Smooth muscle cell (in vitro differentiated cells): Measurements from ENCODE around the gene CHRNA3. TPM values are rescaled to one million over a fixed set of nuclear protein-coding genes. Genes with fewer than 3 reads are reported as not detected.

Experiments
- DNase-seq: peaks from one replicate; lab custom pipeline; 2025; ENCODE audit not compliant: unreplicated experiment; lab: John Stamatoyannopoulos, UW
- H2AFZ ChIP-seq: fragments of 200-600 bp; sonication (generic); 2 replicates; pipeline ENCODE4 v1.6.0; 2016; ENCODE audit warnings: antibody characterized with exemption, low read depth, mild to moderate bottlenecking
- H3F3A ChIP-seq: fragments of 200-600 bp; sonication (generic); 2 replicates; pipeline ENCODE4 v1.6.0; 2017; ENCODE audit warnings: antibody characterized with exemption, low read depth
- H3K27ac ChIP-seq: fragments of 200-600 bp; sonication (generic); 2 replicates; pipeline ENCODE4 v1.5.1; 2016; ENCODE audit warnings: low read depth, mild to moderate bottlenecking
- H3K27me3 ChIP-seq: fragments of 200-600 bp; sonication (generic); 2 replicates; pipeline ENCODE4 v1.6.1; 2016; ENCODE audit warnings: low read depth, mild to moderate bottlenecking
- H3K36me3 ChIP-seq: fragments of 200-600 bp; sonication (generic); 2 replicates; pipeline ENCODE4 v1.5.1; 2016; ENCODE audit warnings: low read depth
- H3K4me1 ChIP-seq: fragments of 200-600 bp; sonication (generic); 2 replicates; pipeline ENCODE4 v1.5.1; 2016; ENCODE audit warnings: low read depth
- H3K4me2 ChIP-seq: fragments of 200-600 bp; sonication (generic); 2 replicates; pipeline ENCODE4 v1.6.0; 2016; ENCODE audit warnings: mild to moderate bottlenecking
- H3K4me3 ChIP-seq: fragments of 200-600 bp; sonication (generic); 2 replicates; pipeline ENCODE4 v1.5.1; 2016; ENCODE audit warnings: mild to moderate bottlenecking
- H3K79me2 ChIP-seq: fragments of 200-600 bp; sonication (generic); 2 replicates; pipeline ENCODE4 v1.6.0; 2016; ENCODE audit warnings: low read depth, mild to moderate bottlenecking
- H3K9ac ChIP-seq: fragments of 200-600 bp; sonication (generic); 2 replicates; pipeline ENCODE4 v1.6.0; 2016; ENCODE audit warnings: low read depth
- H3K9me3 ChIP-seq: fragments of 200-600 bp; sonication (generic); replicated peaks from 2 replicates; pipeline ENCODE4 v1.5.1; 2016; ENCODE audit warnings: low read depth
- H4K20me1 ChIP-seq: fragments of 200-600 bp; sonication (generic); 2 replicates; pipeline ENCODE4 v1.6.0; 2016; ENCODE audit warnings: low read depth
- CTCF ChIP-seq: fragments of 200-600 bp; sonication (generic); IDR thresholded peaks from 2 replicates; pipeline ENCODE4 v1.5.1; 2017; ENCODE audit warnings: borderline replicate concordance, mild to moderate bottlenecking, antibody characterized with exemption; ENCODE audit not compliant: insufficient read depth, poor library complexity, severe bottlenecking
- WGBS: methylation state at CpG from one replicate; pipeline ENCODE4 v1.1.7; 2016; ENCODE audit warnings: low lambda C conversion rate; 5-methylcytosine and 5-hydroxymethylcytosine counted together
- polyA plus RNA-seq: library from polyadenylated mRNA; unstranded; fragments of >200 nt; fragmentation: Nextera tagmentation; extraction: Ambion mirVana; gene quantifications from 2 replicates; pipeline ENCODE4 v1.2.1, GENCODE V29; 2016
- total RNA-seq: library from RNA; depleted of rRNA; stranded (reverse); fragments of >200 nt; gene quantifications from 2 replicates; pipeline ENCODE4 v1.2.3, GENCODE V29; 2014

The CHRNA3 gene
- total and polyA plus RNA-seq, 2 experiments from 2014 or later = 0.31 TPM; not detected in 1

- H3K79me2 ChIP-seq = no peaks in the 10 kb centered on the region
- no peak for TF ChIP-seq CTCF
- H3K9me3 ChIP-seq = no peaks in the 10 kb centered on the region
- no peaks in the 10 kb centered on the region for H3K27me3 ChIP-seq
- H3K36me3 ChIP-seq = no peaks in the 10 kb centered on the region
- no peak overlapping the region for H3K4me3 ChIP-seq
- no peak overlapping the region for H3K9ac ChIP-seq
- no peak overlapping the region for H2AFZ ChIP-seq
- no peaks in the 10 kb centered on the region for H3K4me1 ChIP-seq
- DNase-seq = no peak
- no peak overlapping the region for H3K27ac ChIP-seq
- H3K4me2 ChIP-seq = no peak overlapping the region
- no peaks in the 10 kb centered on the region for H4K20me1 ChIP-seq
- H3F3A ChIP-seq = no peaks in the 10 kb centered on the region
Measured at GRCh38 chr15:78599189-78599588, 21.6 kb downstream of the CHRNA3 start.

- Histone ChIP-seq H3K27me3 (no peaks in the 10 kb centered on the region), H3K9ac (no peak overlapping the region), H3K4me1 (no peaks in the 10 kb centered on the region), H3K9me3 (no peaks in the 10 kb centered on the region), H3K4me2 (no peak overlapping the region), H4K20me1 (no peaks in the 10 kb centered on the region), H3K4me3 (no peak overlapping the region), H3K36me3 (no peaks in the 10 kb centered on the region), H3K79me2 (no peaks in the 10 kb centered on the region), H3K27ac (no peak overlapping the region), H3F3A (no peaks in the 10 kb centered on the region), H2AFZ (no peak overlapping the region)
- DNase-seq = no peak
- no peak for TF ChIP-seq CTCF
- WGBS = 81% methylated on average over 3 of the region's 3 CpGs
Measured at GRCh38 chr15:78598348-78598747, 22.4 kb downstream of the CHRNA3 start.

- no peaks in the 10 kb centered on the region for H3K4me1 ChIP-seq
- DNase-seq = no peak
- H3K4me2 ChIP-seq = no peak overlapping the region
- no peak overlapping the region for H3K4me3 ChIP-seq
- no peak overlapping the region for H2AFZ ChIP-seq
- H3K9me3 ChIP-seq = no peaks in the 10 kb centered on the region
- no peak for TF ChIP-seq CTCF
- no peaks in the 10 kb centered on the region for H4K20me1 ChIP-seq
- H3F3A ChIP-seq = no peaks in the 10 kb centered on the region
- H3K36me3 ChIP-seq = no peaks in the 10 kb centered on the region
- H3K9ac ChIP-seq = no peak overlapping the region
- no peak overlapping the region for H3K27ac ChIP-seq
- 97% methylated on average over 1 of the region's 1 CpG for WGBS
- H3K27me3 ChIP-seq = no peaks in the 10 kb centered on the region
- H3K79me2 ChIP-seq = no peaks in the 10 kb centered on the region
Measured at GRCh38 chr15:78597583-78597982, 23.2 kb downstream of the CHRNA3 start.

GRCh38 chr15:78574944-78575343 is 45.9 kb downstream of the CHRNA3 start:
- Histone ChIP-seq H3K79me2 (no peaks in the 10 kb centered on the region), H3F3A (no peaks in the 10 kb centered on the region), H3K36me3 (no peaks in the 10 kb centered on the region), H3K27ac (no peak overlapping the region), H3K4me3 (no peak overlapping the region), H3K9me3 (no peaks in the 10 kb centered on the region), H3K4me1 (no peaks in the 10 kb centered on the region), H4K20me1 (no peaks in the 10 kb centered on the region), H3K4me2 (no peak overlapping the region), H2AFZ (no peak overlapping the region), H3K9ac (no peak overlapping the region), H3K27me3 (no peaks in the 10 kb centered on the region)
- DNase-seq = no peak
- TF ChIP-seq CTCF = no peak
- 100% methylated on average over 1 of the region's 1 CpG for WGBS
